Peyer's patch (tissue), 4 donors: ENCODE data around the gene ADISSP. TPM values are rescaled to one million over a fixed set of nuclear protein-coding genes. Genes with fewer than 3 reads are reported as not detected.

Experiments
- DNase-seq, 3 donors: peaks; one replicate each; pipeline ENCODE4 v3.0.0-alpha.2; 2017 to 2019
- H3K27ac ChIP-seq, 4 donors: fragments of 200-600 bp; sonication (generic); one replicate each; pipeline ENCODE4 v1.5.1; 2016 to 2019
- H3K27me3 ChIP-seq, 2 donors: fragments of 200-600 bp; sonication (generic); one replicate each; pipeline ENCODE4 v1.5.1; 2019
- H3K36me3 ChIP-seq, 3 donors: fragments of 200-600 bp; sonication (generic); one replicate each; pipeline ENCODE4 v1.5.1; 2016 to 2019
- H3K4me1 ChIP-seq, 4 donors: fragments of 200-600 bp; sonication (generic); one replicate each; pipeline ENCODE4 v1.5.1; 2016 to 2019
- H3K4me3 ChIP-seq, 4 donors: fragments of 200-600 bp; sonication (generic); 1 replicate in 3 of 4; 2 replicates in 1 of 4; pipeline ENCODE4 v1.5.1; 2016 to 2019; ENCODE audit warnings: mild to moderate bottlenecking in 1 of 4
- H3K9me3 ChIP-seq, 4 donors: fragments of 200-600 bp; sonication (generic); one replicate each; pipeline ENCODE4 v1.5.1; 2016 to 2019; ENCODE audit warnings: mild to moderate bottlenecking in 1 of 4
- POLR2A ChIP-seq, 2 donors: fragments of 450-650 bp; IDR thresholded peaks; one replicate each; pipeline ENCODE4 v1.5.1; 2017; ENCODE audit warnings: antibody characterized with exemption in 2 of 2, mild to moderate bottlenecking in 2 of 2, moderate library complexity in 2 of 2
- total RNA-seq, 4 donors: library from RNA; depleted of rRNA; stranded (reverse); fragments of >200 nt; gene quantifications; one replicate each; pipeline ENCODE4 v1.1.0, GENCODE V29; 2016
- TF ChIP-seq, protein P1 (sequence below), 6 experiments: fragments of 450-650 bp in 4 of 6; fragments of 200-600 bp in 2 of 6; sonication (generic) in 1 of 6; IDR thresholded peaks; one replicate each; pipeline ENCODE4 v1.5.1; 2017 to 2019; ENCODE audit warnings: antibody characterized with exemption in 6 of 6, mild to moderate bottlenecking in 3 of 6, moderate library complexity in 1 of 6

The ADISSP gene
- total RNA-seq, 4 donors from 2014 or later = 7.4 to 13.2 (median 10.2) TPM

- Histone ChIP-seq H3K27me3 (no peaks in the 10 kb centered on the region), H3K4me1 (peaks cover 0 to 8% (median 0%) of the 10 kb centered on the region in 4 donors), H3K4me3 (no peak overlapping the region), H3K27ac (no peak overlapping the region), H3K36me3 (peaks cover 0 to 5% (median 0%) of the 10 kb centered on the region in 3 donors), H3K9me3 (no peaks in the 10 kb centered on the region)
- TF ChIP-seq POLR2A (IDR thresholded peaks at IDR 0.05) = no peak
- TF ChIP-seq, protein P1, sequence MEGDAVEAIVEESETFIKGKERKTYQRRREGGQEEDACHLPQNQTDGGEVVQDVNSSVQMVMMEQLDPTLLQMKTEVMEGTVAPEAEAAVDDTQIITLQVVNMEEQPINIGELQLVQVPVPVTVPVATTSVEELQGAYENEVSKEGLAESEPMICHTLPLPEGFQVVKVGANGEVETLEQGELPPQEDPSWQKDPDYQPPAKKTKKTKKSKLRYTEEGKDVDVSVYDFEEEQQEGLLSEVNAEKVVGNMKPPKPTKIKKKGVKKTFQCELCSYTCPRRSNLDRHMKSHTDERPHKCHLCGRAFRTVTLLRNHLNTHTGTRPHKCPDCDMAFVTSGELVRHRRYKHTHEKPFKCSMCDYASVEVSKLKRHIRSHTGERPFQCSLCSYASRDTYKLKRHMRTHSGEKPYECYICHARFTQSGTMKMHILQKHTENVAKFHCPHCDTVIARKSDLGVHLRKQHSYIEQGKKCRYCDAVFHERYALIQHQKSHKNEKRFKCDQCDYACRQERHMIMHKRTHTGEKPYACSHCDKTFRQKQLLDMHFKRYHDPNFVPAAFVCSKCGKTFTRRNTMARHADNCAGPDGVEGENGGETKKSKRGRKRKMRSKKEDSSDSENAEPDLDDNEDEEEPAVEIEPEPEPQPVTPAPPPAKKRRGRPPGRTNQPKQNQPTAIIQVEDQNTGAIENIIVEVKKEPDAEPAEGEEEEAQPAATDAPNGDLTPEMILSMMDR (IDR thresholded peaks at IDR 0.05) = no peak
- no peak for DNase-seq
These were observed 7.7 kb downstream of the ADISSP start for GRCh38 chr20:3759884-3760283.

DNA sequence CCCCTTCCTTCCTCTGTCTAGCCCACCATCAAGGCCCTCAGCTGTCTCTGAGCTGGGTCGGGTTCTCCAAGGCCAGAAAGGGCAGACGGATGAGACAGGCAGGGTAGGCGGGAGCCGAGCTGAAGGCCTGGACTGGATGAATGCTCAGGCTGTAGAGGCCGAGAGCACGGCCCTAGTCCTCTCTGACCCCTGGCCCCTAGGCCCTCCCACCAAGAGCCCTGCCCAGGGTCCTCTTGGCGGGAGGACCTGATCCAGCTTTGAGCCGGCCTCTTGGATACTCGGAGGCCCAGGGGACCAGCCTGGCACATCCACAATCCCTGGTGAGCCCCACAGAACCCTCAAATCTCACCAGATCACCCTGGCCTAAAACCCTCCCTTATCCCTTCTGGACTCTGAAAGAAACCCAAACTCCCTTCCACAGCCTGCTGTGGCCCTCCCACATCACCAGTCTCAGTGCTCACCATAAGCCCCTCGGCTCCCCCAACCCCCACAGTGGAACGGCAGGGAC is 8.2 kb downstream of the ADISSP start:
- no peak overlapping the region for H3K4me3 ChIP-seq
- no peaks in the 10 kb centered on the region for H3K9me3 ChIP-seq
- H3K27me3 ChIP-seq = no peaks in the 10 kb centered on the region
- peaks cover 0 to 8% (median 0%) of the 10 kb centered on the region in 4 donors for H3K4me1 ChIP-seq
- H3K36me3 ChIP-seq = peaks cover 0 to 5% (median 0%) of the 10 kb centered on the region in 3 donors
- no peak for DNase-seq
- H3K27ac ChIP-seq = no peak overlapping the region
- no peak for TF ChIP-seq POLR2A (IDR thresholded peaks at IDR 0.05)
- TF ChIP-seq, protein P1 (IDR thresholded peaks at IDR 0.05) = no peak

DNA sequence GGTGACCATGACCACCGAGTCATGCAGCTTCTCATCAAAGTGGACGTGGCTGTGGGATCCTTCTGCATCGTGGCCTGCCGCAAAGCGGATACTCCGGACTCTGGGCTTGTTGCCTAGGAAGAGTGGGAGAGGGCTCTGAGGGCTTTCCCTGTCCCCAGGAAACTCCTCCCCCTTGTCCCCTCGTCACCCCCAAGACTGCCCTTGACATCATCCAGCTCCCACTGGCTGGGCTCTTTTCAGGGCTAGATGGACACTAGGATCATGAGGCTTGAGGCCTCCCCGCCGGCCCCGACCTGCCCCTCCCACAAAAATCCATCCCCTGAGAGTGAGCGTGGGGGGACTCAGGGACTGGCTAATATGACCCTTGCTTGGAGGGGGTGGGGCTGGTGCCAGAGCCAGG is 9.0 kb downstream of the ADISSP start:
- Histone ChIP-seq H3K36me3 (peaks cover 0 to 5% (median 0%) of the 10 kb centered on the region in 3 donors), H3K4me3 (no peak overlapping the region), H3K27me3 (no peaks in the 10 kb centered on the region), H3K9me3 (no peaks in the 10 kb centered on the region), H3K4me1 (peaks cover 0 to under 1% (median 0%) of the 10 kb centered on the region in 4 donors), H3K27ac (no peak overlapping the region)
- no peak for TF ChIP-seq POLR2A (IDR thresholded peaks at IDR 0.05)
- TF ChIP-seq, protein P1 (IDR thresholded peaks at IDR 0.05) = no peak
- no peak for DNase-seq

GRCh38 chr20:3757268-3757667 is 10.3 kb downstream of the ADISSP start:
- TF ChIP-seq POLR2A (IDR thresholded peaks at IDR 0.05) = no peak
- Histone ChIP-seq H3K27ac (no peak overlapping the region), H3K36me3 (peaks cover 0 to 5% (median 0%) of the 10 kb centered on the region in 3 donors), H3K27me3 (no peaks in the 10 kb centered on the region), H3K9me3 (no peaks in the 10 kb centered on the region), H3K4me1 (peaks cover 0 to under 1% (median 0%) of the 10 kb centered on the region in 4 donors), H3K4me3 (no peak overlapping the region)
- DNase-seq = no peak

GRCh38 chr20:3755814-3756480 is 11.6 kb downstream of the ADISSP start:
- Histone ChIP-seq H3K4me3 (no peak overlapping the region), H3K27me3 (no peaks in the 10 kb centered on the region), H3K27ac (no peak overlapping the region), H3K9me3 (no peaks in the 10 kb centered on the region), H3K36me3 (peaks cover 0 to 5% (median 0%) of the 10 kb centered on the region in 3 donors), H3K4me1 (peaks cover 0 to 13% (median 0%) of the 10 kb centered on the region in 4 donors)
- DNase-seq = no peak
- TF ChIP-seq, protein P1 (IDR thresholded peaks at IDR 0.05) = no peak
- TF ChIP-seq POLR2A (IDR thresholded peaks at IDR 0.05) = no peak

GRCh38 chr20:3755269-3755668 is 12.3 kb downstream of the ADISSP start:
- no peak for DNase-seq
- peaks cover 0 to 5% (median 0%) of the 10 kb centered on the region in 3 donors for H3K36me3 ChIP-seq
- TF ChIP-seq POLR2A (IDR thresholded peaks at IDR 0.05) = no peak
- TF ChIP-seq, protein P1 (IDR thresholded peaks at IDR 0.05) = no peak

More at GRCh38 chr20:3755269-3755668, 12.3 kb downstream of the ADISSP start:
- Histone ChIP-seq H3K4me3 (no peak overlapping the region), H3K27ac (no peak overlapping the region), H3K27me3 (peaks cover 0 to 2% of the 10 kb centered on the region in 2 donors), H3K4me1 (peaks cover 0 to 15% (median 0%) of the 10 kb centered on the region in 4 donors), H3K9me3 (no peaks in the 10 kb centered on the region)
